Measurements from ENCODE around the gene CDK1. TPM values are rescaled to one million over a fixed set of nuclear protein-coding genes. Genes with fewer than 3 reads are reported as not detected.
"Not testable (repeated sequence)": the region's sequence is repeated elsewhere in the genome, so short reads cannot be mapped to it uniquely, and the experiment has no call there.

The CDK1 gene
- total RNA-seq, 1 donor from 2014 or later: 14.8 TPM

DNA sequence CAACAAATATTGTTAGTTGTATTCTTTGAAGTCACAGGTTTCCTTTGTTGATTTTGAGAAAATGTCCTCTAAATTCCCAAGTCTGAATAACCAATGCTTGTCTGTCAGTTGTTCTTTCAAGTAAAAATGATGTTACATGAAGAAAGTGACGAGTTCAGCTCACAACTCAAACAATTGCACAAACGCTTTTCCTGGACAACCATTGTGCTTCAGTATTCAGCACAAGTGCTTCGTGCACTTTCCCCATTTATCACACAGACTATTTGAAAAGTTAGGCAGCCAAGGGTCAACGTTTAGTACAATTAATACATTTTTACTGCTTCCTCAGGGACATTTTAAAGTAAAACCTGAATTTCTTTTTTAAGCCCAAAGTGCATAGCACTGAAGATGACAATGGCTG, 44.5 kb downstream of the CDK1 start:
- H3K27ac Mint-ChIP-seq (ENCODE audit: unreplicated experiment): no peak overlapping the region
- peaks cover 5% of the 10 kb centered on the region for H3K36me3 Mint-ChIP-seq (ENCODE audit: low read depth, unreplicated experiment)
- no peaks in the 10 kb centered on the region for H3K9me3 Mint-ChIP-seq (ENCODE audit: unreplicated experiment)
- no peaks in the 10 kb centered on the region for H3K27me3 Mint-ChIP-seq (ENCODE audit: unreplicated experiment)
- H3K4me3 Mint-ChIP-seq (ENCODE audit: unreplicated experiment): no peak overlapping the region
- no peak for DNase-seq (ENCODE audit: low spot score)
- TF ChIP-seq, protein P1, sequence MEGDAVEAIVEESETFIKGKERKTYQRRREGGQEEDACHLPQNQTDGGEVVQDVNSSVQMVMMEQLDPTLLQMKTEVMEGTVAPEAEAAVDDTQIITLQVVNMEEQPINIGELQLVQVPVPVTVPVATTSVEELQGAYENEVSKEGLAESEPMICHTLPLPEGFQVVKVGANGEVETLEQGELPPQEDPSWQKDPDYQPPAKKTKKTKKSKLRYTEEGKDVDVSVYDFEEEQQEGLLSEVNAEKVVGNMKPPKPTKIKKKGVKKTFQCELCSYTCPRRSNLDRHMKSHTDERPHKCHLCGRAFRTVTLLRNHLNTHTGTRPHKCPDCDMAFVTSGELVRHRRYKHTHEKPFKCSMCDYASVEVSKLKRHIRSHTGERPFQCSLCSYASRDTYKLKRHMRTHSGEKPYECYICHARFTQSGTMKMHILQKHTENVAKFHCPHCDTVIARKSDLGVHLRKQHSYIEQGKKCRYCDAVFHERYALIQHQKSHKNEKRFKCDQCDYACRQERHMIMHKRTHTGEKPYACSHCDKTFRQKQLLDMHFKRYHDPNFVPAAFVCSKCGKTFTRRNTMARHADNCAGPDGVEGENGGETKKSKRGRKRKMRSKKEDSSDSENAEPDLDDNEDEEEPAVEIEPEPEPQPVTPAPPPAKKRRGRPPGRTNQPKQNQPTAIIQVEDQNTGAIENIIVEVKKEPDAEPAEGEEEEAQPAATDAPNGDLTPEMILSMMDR (IDR thresholded peaks at IDR 0.05; ENCODE audit: unreplicated experiment): no peak
- H3K4me1 Mint-ChIP-seq (ENCODE audit: unreplicated experiment): peaks cover 45% of the 10 kb centered on the region

DNA sequence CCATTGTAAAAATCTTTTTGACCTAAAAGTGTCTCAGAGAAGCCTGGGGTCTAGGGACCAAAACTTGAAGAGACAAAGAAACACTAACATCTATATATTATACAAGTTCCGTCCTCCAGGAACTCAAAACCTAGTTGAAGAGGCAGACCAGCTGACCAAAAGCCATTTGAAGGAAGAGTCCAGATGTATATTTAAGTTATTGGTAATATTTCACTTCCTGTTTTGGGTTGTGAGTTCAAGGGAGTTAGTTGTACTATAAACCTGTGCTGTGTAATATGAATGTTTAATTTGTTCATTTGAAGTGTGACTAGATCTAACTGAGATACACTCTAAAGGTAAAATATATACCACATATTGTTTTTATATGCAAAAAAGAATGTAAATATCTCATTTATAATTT, 45.0 kb downstream of the CDK1 start:
- H3K4me3 Mint-ChIP-seq (ENCODE audit: unreplicated experiment): no peak overlapping the region
- TF ChIP-seq, protein P1 (IDR thresholded peaks at IDR 0.05; ENCODE audit: unreplicated experiment): no peak
- no peaks in the 10 kb centered on the region for H3K9me3 Mint-ChIP-seq (ENCODE audit: unreplicated experiment)
- no peak for DNase-seq (ENCODE audit: low spot score)
- H3K27me3 Mint-ChIP-seq (ENCODE audit: unreplicated experiment): no peaks in the 10 kb centered on the region
- no peak overlapping the region for H3K27ac Mint-ChIP-seq (ENCODE audit: unreplicated experiment)
- peaks cover 5% of the 10 kb centered on the region for H3K36me3 Mint-ChIP-seq (ENCODE audit: low read depth, unreplicated experiment)
- H3K4me1 Mint-ChIP-seq (ENCODE audit: unreplicated experiment): peaks cover 50% of the 10 kb centered on the region

DNA sequence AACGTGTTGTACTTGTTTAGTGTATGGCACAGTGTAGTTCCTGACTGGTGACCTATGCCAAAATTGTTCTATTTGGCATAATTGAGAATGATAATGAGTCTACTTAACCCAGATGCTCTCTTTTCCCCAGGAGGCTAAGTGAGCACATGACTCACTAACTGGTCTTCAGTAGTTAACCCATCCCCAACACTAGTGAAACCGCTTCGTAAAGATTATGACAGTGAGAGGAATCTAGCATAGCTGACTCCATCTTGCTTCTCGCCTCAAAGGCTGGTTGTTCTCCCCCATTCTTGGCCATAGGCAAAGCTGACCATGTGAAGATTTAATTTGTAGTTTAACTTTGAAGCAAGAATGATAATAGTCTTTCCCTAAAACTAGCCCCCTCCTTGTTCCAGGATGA, 47.2 kb downstream of the CDK1 start:
- no peak overlapping the region for H3K27ac Mint-ChIP-seq (ENCODE audit: unreplicated experiment)
- no peak overlapping the region for H3K4me3 Mint-ChIP-seq (ENCODE audit: unreplicated experiment)
- H3K27me3 Mint-ChIP-seq (ENCODE audit: unreplicated experiment): no peaks in the 10 kb centered on the region
- TF ChIP-seq, protein P1 (IDR thresholded peaks at IDR 0.05; ENCODE audit: unreplicated experiment): no peak
- H3K36me3 Mint-ChIP-seq (ENCODE audit: low read depth, unreplicated experiment): peaks cover 5% of the 10 kb centered on the region
- DNase-seq (ENCODE audit: low spot score): no peak
- H3K4me1 Mint-ChIP-seq (ENCODE audit: unreplicated experiment): peaks cover 46% of the 10 kb centered on the region
- no peaks in the 10 kb centered on the region for H3K9me3 Mint-ChIP-seq (ENCODE audit: unreplicated experiment)

DNA sequence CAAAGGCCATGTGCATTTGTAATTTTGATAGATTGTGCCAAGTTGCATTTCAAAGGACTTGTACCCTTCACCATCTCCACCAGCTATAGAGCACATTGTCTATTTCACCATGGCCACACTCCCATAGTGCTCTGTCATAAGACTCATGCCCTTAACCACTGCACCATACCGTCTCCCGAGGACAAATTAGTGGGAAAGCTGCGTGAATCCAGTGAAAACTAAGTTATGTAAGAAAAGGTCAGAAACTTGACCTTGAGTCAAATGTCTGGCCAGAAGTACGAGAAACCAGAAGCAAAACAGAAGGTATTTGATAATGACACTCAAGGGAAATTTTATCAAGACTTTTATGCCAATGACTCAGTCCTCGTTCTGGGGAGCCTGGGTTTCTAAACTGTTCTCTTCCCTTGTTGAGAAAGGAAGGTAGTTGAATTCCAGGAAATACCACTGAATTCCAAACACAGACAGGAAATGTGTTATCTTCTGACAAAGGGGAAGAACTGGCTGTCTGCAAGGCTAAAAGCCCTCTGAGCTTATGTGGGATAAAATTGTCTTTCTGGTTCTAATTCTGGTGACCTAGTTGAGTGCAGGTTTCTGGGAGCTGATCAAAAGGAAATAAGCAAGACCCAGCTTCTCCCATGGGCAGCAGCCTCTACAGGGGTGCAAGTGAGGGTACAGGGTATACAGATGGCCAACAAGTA, 49.7 kb downstream of the CDK1 start:
- TF ChIP-seq, protein P1 (IDR thresholded peaks at IDR 0.05; ENCODE audit: unreplicated experiment): no peak
- H3K36me3 Mint-ChIP-seq (ENCODE audit: low read depth, unreplicated experiment): peaks cover 5% of the 10 kb centered on the region
- H3K4me1 Mint-ChIP-seq (ENCODE audit: unreplicated experiment): peaks cover 35% of the 10 kb centered on the region
- H3K27me3 Mint-ChIP-seq (ENCODE audit: unreplicated experiment): no peaks in the 10 kb centered on the region
- H3K9me3 Mint-ChIP-seq (ENCODE audit: unreplicated experiment): no peaks in the 10 kb centered on the region
- peak; percentile 18 for DNase-seq (ENCODE audit: low spot score)
- H3K4me3 Mint-ChIP-seq (ENCODE audit: unreplicated experiment): peak overlapping the region; percentile 63
- H3K27ac Mint-ChIP-seq (ENCODE audit: unreplicated experiment): peak overlapping the region; percentile 99

DNA sequence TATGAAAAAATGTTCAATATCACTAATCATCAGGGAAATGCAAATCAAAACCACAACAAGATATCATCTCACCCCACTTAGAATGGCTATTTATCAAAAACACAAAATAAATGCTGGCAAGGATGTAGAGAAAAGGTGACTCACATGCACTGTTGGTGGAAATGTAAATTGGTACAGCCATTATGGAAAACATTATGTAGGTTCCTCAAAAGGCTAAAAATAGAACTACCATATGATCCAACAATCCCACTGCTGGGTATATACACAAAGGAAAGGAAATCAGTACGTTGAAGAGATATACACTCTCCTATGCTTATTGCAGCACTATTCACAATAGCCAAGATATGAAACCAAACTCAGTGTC, 50.2 kb downstream of the CDK1 start:
- Mint-ChIP-seq H3K9me3 (ENCODE audit: unreplicated experiment) (no peaks in the 10 kb centered on the region), H3K27ac (ENCODE audit: unreplicated experiment) (peak overlapping the region; percentile 99), H3K4me3 (ENCODE audit: unreplicated experiment) (peak overlapping the region; percentile 38), H3K4me1 (ENCODE audit: unreplicated experiment) (peaks cover 30% of the 10 kb centered on the region), H3K27me3 (ENCODE audit: unreplicated experiment) (no peaks in the 10 kb centered on the region), H3K36me3 (ENCODE audit: low read depth, unreplicated experiment) (peaks cover 5% of the 10 kb centered on the region)
- TF ChIP-seq, protein P1 (IDR thresholded peaks at IDR 0.05; ENCODE audit: unreplicated experiment): no peak
- DNase-seq (ENCODE audit: low spot score): no peak

DNA sequence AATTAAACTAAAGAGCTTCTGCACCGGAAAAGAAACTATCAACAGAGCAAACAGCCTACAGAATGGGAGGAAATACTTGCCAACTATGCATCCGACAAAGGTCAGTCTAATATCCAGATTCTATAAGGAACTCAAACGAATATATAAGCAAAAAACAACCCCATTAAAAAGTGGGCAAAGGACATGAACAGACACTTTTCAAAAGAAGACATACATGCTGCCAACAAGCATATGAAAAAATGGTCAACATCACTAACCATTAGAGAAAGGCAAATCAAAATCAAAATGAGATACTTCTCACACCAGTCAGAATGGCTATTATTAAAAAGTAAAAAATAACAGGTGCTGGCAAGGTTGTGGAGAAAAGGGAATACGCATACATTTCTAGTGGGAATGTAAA, 53.9 kb downstream of the CDK1 start:
- peaks cover 16% of the 10 kb centered on the region for H3K4me1 Mint-ChIP-seq (ENCODE audit: unreplicated experiment)
- H3K4me3 Mint-ChIP-seq (ENCODE audit: unreplicated experiment); H3K9me3 Mint-ChIP-seq (ENCODE audit: unreplicated experiment); H3K36me3 Mint-ChIP-seq (ENCODE audit: low read depth, unreplicated experiment); H3K27ac Mint-ChIP-seq (ENCODE audit: unreplicated experiment); DNase-seq (ENCODE audit: low spot score); H3K27me3 Mint-ChIP-seq (ENCODE audit: unreplicated experiment): not testable (repeated sequence)
